ENCODE measurements around the gene SZRD1. TPM values are rescaled to one million over a fixed set of nuclear protein-coding genes. Genes with fewer than 3 reads are reported as not detected.

The SZRD1 gene
- total RNA-seq, 2 experiments from 2014 or later, result 57.2 to 96.0 TPM

DNA sequence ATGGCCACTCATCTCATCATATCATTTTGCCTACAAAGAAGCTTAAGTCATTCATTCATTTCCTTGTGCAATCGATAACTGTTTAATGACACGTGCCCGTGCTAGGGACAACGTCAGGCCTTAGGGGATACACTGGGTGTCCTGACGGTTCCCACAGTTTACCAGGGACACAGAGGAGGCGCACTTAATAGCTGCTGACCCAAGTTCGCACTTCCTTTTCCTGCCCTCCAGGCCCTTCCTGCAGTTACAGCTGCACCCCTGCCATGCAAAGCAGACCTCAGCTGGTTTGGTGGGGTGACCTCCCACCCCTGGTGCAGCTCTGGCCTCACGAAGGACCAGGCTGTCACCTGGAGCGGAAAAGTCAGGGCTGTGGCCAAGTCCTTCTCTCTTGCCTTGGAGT is 66.0 kb downstream of the SZRD1 start:
- Histone ChIP-seq H3K36me3 (ENCODE audit: insufficient read depth, low read length) (no peaks in the 10 kb centered on the region), H3K9me2 (ENCODE audit: insufficient read depth, low read length) (no peaks in the 10 kb centered on the region), H2AFZ (ENCODE audit: low read length) (peak overlapping the region; percentile 86), H3K9me3 (ENCODE audit: low read length) (no peaks in the 10 kb centered on the region), H3K4me1 (ENCODE audit: insufficient read depth, low read length, poor library complexity, severe bottlenecking) (peaks cover 35% of the 10 kb centered on the region), H3K4me3 (ENCODE audit: low read depth, low read length, poor library complexity, severe bottlenecking) (peak overlapping the region; percentile 23), H4K20me1 (ENCODE audit: insufficient read depth, low read length) (no peaks in the 10 kb centered on the region), H3K27ac (ENCODE audit: low read depth, low read length, poor library complexity, severe bottlenecking) (peak overlapping the region; percentile 50), H3K79me2 (ENCODE audit: insufficient read depth, low read depth, low read length) (no peaks in the 10 kb centered on the region), H3K4me2 (ENCODE audit: low read length) (peak overlapping the region; percentile 65)
- no TSS peak for BruUV-seq (replicated peaks)
- CTCF ChIA-PET (ENCODE audit: unreplicated experiment), result interaction anchor here (0.6 kb wide), 1 partner anchor 8 kb away, joined by 5 read pairs; no protein-coding TSS in a partner anchor
- intact Hi-C loops (cut with micrococcal nuclease; ENCODE audit: unreplicated experiment), result no loop called here
- POLR2A ChIA-PET, result interaction anchor here (0.6 to 1.2 kb wide), 4 partner anchors 9 to 64 kb away, joined by 3 to 5 read pairs (median 4); no protein-coding TSS in a partner anchor
- DNase-seq (ENCODE audit: low spot score), result peak; percentile 75
- no peak for TF ChIP-seq EZH2phosphoT487 (IDR thresholded peaks at IDR 0.05; ENCODE audit: borderline replicate concordance, low read depth, low read length)
- TF ChIP-seq, protein P1, sequence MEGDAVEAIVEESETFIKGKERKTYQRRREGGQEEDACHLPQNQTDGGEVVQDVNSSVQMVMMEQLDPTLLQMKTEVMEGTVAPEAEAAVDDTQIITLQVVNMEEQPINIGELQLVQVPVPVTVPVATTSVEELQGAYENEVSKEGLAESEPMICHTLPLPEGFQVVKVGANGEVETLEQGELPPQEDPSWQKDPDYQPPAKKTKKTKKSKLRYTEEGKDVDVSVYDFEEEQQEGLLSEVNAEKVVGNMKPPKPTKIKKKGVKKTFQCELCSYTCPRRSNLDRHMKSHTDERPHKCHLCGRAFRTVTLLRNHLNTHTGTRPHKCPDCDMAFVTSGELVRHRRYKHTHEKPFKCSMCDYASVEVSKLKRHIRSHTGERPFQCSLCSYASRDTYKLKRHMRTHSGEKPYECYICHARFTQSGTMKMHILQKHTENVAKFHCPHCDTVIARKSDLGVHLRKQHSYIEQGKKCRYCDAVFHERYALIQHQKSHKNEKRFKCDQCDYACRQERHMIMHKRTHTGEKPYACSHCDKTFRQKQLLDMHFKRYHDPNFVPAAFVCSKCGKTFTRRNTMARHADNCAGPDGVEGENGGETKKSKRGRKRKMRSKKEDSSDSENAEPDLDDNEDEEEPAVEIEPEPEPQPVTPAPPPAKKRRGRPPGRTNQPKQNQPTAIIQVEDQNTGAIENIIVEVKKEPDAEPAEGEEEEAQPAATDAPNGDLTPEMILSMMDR (conservative IDR thresholded peaks at IDR 0.05; ENCODE audit: low read length), result no peak

- no peak for TF ChIP-seq EZH2phosphoT487 (IDR thresholded peaks at IDR 0.05; ENCODE audit: borderline replicate concordance, low read depth, low read length)
- TF ChIP-seq, protein P1 (conservative IDR thresholded peaks at IDR 0.05; ENCODE audit: low read length), result no peak
- CTCF ChIA-PET (ENCODE audit: unreplicated experiment), result no interaction called here
- no peak for DNase-seq (ENCODE audit: low spot score)
- no peaks in the 10 kb centered on the region for H3K79me2 ChIP-seq (ENCODE audit: insufficient read depth, low read depth, low read length)
- H3K9me3 ChIP-seq (ENCODE audit: low read length), result no peaks in the 10 kb centered on the region
- H3K27ac ChIP-seq (ENCODE audit: low read depth, low read length, poor library complexity, severe bottlenecking), result no peak overlapping the region
- H2AFZ ChIP-seq (ENCODE audit: low read length), result no peak overlapping the region; the same call in 1 of the 2 replicates
- no TSS peak for BruUV-seq (replicated peaks)
- H3K4me1 ChIP-seq (ENCODE audit: insufficient read depth, low read length, poor library complexity, severe bottlenecking), result peaks cover 35% of the 10 kb centered on the region
- no peak overlapping the region for H3K4me3 ChIP-seq (ENCODE audit: low read depth, low read length, poor library complexity, severe bottlenecking)
- POLR2A ChIA-PET, result interaction anchor here (0.6 to 1.0 kb wide), 3 partner anchors 8 to 589 kb away, joined by 3 read pairs; no protein-coding TSS in a partner anchor
- H3K36me3 ChIP-seq (ENCODE audit: insufficient read depth, low read length), result no peaks in the 10 kb centered on the region
- H3K9me2 ChIP-seq (ENCODE audit: insufficient read depth, low read length), result no peaks in the 10 kb centered on the region
- no peaks in the 10 kb centered on the region for H4K20me1 ChIP-seq (ENCODE audit: insufficient read depth, low read length)
- intact Hi-C loops (cut with micrococcal nuclease; ENCODE audit: unreplicated experiment), result no loop called here
- peak overlapping the region; percentile 65; the same call in 1 of the 2 replicates for H3K4me2 ChIP-seq (ENCODE audit: low read length)
Observed at GRCh38 chr1:16434007-16434406, 67.0 kb downstream of the SZRD1 start.

DNA sequence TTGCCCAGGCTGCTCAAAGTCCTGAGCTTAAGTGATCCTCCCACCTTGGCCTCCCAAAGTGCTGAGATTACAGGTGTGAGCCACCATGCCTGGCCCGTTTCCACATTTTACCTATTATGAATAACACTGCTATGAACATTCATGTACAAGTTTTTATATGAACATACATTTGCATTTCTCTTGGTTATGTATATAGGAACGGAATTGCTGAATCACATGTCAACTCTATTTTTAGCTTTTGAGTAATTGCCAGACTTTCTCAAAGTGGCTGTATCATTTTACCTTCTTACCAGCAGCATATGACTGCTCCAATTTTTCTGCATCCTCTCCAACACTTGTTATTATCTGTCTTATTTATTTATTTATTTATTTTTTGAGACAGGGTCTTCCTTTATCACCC is 67.5 kb downstream of the SZRD1 start:
- no peaks in the 10 kb centered on the region for H3K9me2 ChIP-seq (ENCODE audit: insufficient read depth, low read length)
- BruUV-seq (replicated peaks), result no TSS peak
- H3K36me3 ChIP-seq (ENCODE audit: insufficient read depth, low read length), result no peaks in the 10 kb centered on the region
- H3K4me1 ChIP-seq (ENCODE audit: insufficient read depth, low read length, poor library complexity, severe bottlenecking), result peaks cover 35% of the 10 kb centered on the region
- no peak overlapping the region for H3K4me3 ChIP-seq (ENCODE audit: low read depth, low read length, poor library complexity, severe bottlenecking)
- H3K4me2 ChIP-seq (ENCODE audit: low read length), result no peak overlapping the region
- ChIA-PET CTCF (ENCODE audit: unreplicated experiment) (no interaction called here), POLR2A (interaction anchor here (0.7 kb wide), 1 partner anchor 8 kb away, joined by 3 read pairs; no protein-coding TSS in a partner anchor)
- intact Hi-C loops (cut with micrococcal nuclease; ENCODE audit: unreplicated experiment), result no loop called here
- H3K79me2 ChIP-seq (ENCODE audit: insufficient read depth, low read depth, low read length), result no peaks in the 10 kb centered on the region
- no peak for DNase-seq (ENCODE audit: low spot score)
- no peak overlapping the region for H3K27ac ChIP-seq (ENCODE audit: low read depth, low read length, poor library complexity, severe bottlenecking)
- TF ChIP-seq EZH2phosphoT487 (IDR thresholded peaks at IDR 0.05; ENCODE audit: borderline replicate concordance, low read depth, low read length), result no peak
- TF ChIP-seq, protein P1 (conservative IDR thresholded peaks at IDR 0.05; ENCODE audit: low read length), result no peak
- no peaks in the 10 kb centered on the region for H3K9me3 ChIP-seq (ENCODE audit: low read length)
- H2AFZ ChIP-seq (ENCODE audit: low read length), result no peak overlapping the region
- H4K20me1 ChIP-seq (ENCODE audit: insufficient read depth, low read length), result no peaks in the 10 kb centered on the region

Measured in OCI-LY7 (cell line).